ENCODE results near the gene FHIT.
"Not testable (repeated sequence)": the region's sequence is repeated elsewhere in the genome, so short reads cannot be mapped to it uniquely, and the experiment has no call there.

FHIT gene

GRCh38 chr3:60594025-60594424 lies 657.2 kb downstream of the FHIT start:
- no peak for DNase-seq

- no peak for DNase-seq
Measured at GRCh38 chr3:60591267-60591666, 660.0 kb downstream of the FHIT start.

- no peak for DNase-seq
Measured at GRCh38 chr3:60588806-60589205, 662.4 kb downstream of the FHIT start.

- DNase-seq = no peak
Measured at GRCh38 chr3:60585918-60586317, 665.3 kb downstream of the FHIT start.

- DNase-seq = no peak
Measured at GRCh38 chr3:60584250-60584649, 667.0 kb downstream of the FHIT start.

- no peak for DNase-seq
Measured at GRCh38 chr3:60582288-60582687, 669.0 kb downstream of the FHIT start.

- DNase-seq = no peak
Measured at GRCh38 chr3:60580809-60581208, 670.4 kb downstream of the FHIT start.

GRCh38 chr3:60579734-60580133 lies 671.5 kb downstream of the FHIT start:
- no peak for DNase-seq

- no peak for DNase-seq
Measured at GRCh38 chr3:60578936-60579335, 672.3 kb downstream of the FHIT start.

GRCh38 chr3:60577601-60578000 lies 673.7 kb downstream of the FHIT start:
- no peak for DNase-seq

- DNase-seq = no peak
Measured at GRCh38 chr3:60575718-60576272, 675.5 kb downstream of the FHIT start.

- no peak for DNase-seq
Measured at GRCh38 chr3:60574046-60574769, 677.0 kb downstream of the FHIT start.

- no peak for DNase-seq
Measured at GRCh38 chr3:60573494-60573893, 677.8 kb downstream of the FHIT start.

- DNase-seq = no peak
Measured at GRCh38 chr3:60571511-60571910, 679.7 kb downstream of the FHIT start.

- no peak for DNase-seq
Measured at GRCh38 chr3:60557122-60557521, 694.1 kb downstream of the FHIT start.

GRCh38 chr3:60555686-60556354 lies 695.4 kb downstream of the FHIT start:
- DNase-seq = no peak

- DNase-seq = no peak
Measured at GRCh38 chr3:60553144-60553543, 698.1 kb downstream of the FHIT start.

- DNase-seq = no peak
Measured at GRCh38 chr3:60552581-60552980, 698.7 kb downstream of the FHIT start.

GRCh38 chr3:60551455-60552209 lies 699.6 kb downstream of the FHIT start:
- no peak for DNase-seq

GRCh38 chr3:60549863-60550262 lies 701.4 kb downstream of the FHIT start:
- DNase-seq = no peak

- no peak for DNase-seq
Measured at GRCh38 chr3:60542995-60543394, 708.3 kb downstream of the FHIT start.

- DNase-seq = not testable (repeated sequence)
Measured at GRCh38 chr3:60539394-60539793, 711.9 kb downstream of the FHIT start.

GRCh38 chr3:60536420-60536819 lies 714.8 kb downstream of the FHIT start:
- no peak for DNase-seq

- no peak for DNase-seq
Measured at GRCh38 chr3:60531759-60532158, 719.5 kb downstream of the FHIT start.

Measured in activated gamma-delta T cell treated with Interleukin-2 at 50 U/mL for 16 hours (primary cell).